ENCODE measurements around the gene ROBO1.

DNA sequence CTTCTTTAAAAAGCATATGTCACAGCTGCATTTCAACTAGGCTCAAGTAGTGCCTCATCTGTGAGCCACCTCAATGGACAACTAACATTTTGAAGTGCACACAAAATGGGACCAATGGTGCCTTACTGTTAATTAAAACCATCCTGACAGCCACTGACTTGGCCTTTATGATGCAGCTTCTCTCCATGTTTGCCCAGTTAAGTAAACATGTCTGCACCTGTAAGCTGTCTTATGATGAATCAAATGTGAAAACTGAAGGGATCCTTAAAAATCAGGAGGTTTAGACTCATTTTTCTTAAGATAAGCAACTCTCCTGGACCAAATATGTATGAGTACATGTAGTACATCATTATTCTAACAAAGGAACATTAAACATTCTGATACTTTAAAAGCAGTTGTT, 861.6 kb downstream of the ROBO1 start:
- TF ChIP-seq, protein P1, sequence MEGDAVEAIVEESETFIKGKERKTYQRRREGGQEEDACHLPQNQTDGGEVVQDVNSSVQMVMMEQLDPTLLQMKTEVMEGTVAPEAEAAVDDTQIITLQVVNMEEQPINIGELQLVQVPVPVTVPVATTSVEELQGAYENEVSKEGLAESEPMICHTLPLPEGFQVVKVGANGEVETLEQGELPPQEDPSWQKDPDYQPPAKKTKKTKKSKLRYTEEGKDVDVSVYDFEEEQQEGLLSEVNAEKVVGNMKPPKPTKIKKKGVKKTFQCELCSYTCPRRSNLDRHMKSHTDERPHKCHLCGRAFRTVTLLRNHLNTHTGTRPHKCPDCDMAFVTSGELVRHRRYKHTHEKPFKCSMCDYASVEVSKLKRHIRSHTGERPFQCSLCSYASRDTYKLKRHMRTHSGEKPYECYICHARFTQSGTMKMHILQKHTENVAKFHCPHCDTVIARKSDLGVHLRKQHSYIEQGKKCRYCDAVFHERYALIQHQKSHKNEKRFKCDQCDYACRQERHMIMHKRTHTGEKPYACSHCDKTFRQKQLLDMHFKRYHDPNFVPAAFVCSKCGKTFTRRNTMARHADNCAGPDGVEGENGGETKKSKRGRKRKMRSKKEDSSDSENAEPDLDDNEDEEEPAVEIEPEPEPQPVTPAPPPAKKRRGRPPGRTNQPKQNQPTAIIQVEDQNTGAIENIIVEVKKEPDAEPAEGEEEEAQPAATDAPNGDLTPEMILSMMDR (conservative IDR thresholded peaks at IDR 0.05) = no peak
- TF ChIP-seq ZFX (IDR thresholded peaks at IDR 0.05) = no peak
